Mucosa of descending colon (tissue), 3 donors: Measurements from ENCODE around the gene GJA3. TPM values are rescaled to one million over a fixed set of nuclear protein-coding genes. Genes with fewer than 3 reads are reported as not detected.

Experiments
- ATAC-seq: fragments of 200-7000 bp; cut with Tn5 transposase; one replicate; pipeline ENCODE4 v1.9.1; 2020; ENCODE audit warnings: mild to moderate bottlenecking, moderate library complexity
- DNase-seq, 3 donors: peaks; one replicate each; pipeline ENCODE4 v3.0.0-alpha.2; 2020
- H3K36me3 ChIP-seq: fragments of 200-600 bp; one replicate; pipeline ENCODE4 v1.8.0; 2021; ENCODE audit warnings: low read depth, mild to moderate bottlenecking
- H3K4me1 ChIP-seq: fragments of 200-600 bp; one replicate; pipeline ENCODE4 v1.8.0; 2021; ENCODE audit warnings: low read depth, mild to moderate bottlenecking
- H3K4me3 ChIP-seq: fragments of 200-600 bp; one replicate; pipeline ENCODE4 v1.8.0; 2021; ENCODE audit warnings: mild to moderate bottlenecking
- H3K9me3 ChIP-seq: fragments of 200-600 bp; one replicate; pipeline ENCODE4 v1.8.0; 2021; ENCODE audit warnings: mild to moderate bottlenecking
- intact Hi-C, 2 donors: fragments of 100-400 bp; cut with DNase I in 1 of 2; cut with micrococcal nuclease in 1 of 2; formaldehyde crosslinking; loops; one replicate each; pipeline versions ENCODE4 v1.11.0 to v1.11.1; 2022; cut with DNase I, micrococcal nuclease
- total RNA-seq, 3 donors: library from RNA; stranded (reverse); fragmentation: NEBNext Ultra II Directional in 2 of 3; extraction: Animal tissue kit (Norgen Biotek cat#: 25700) in 2 of 3; gene quantifications; one replicate each; pipeline versions ENCODE4 v1.2.1 to v1.2.4, GENCODE V29; 2021 to 2023
- TF ChIP-seq, protein P1 (sequence below): fragments of 200-600 bp; IDR thresholded peaks from one replicate; pipeline ENCODE4 v1.8.0; 2022; ENCODE audit warnings: antibody characterized with exemption, mild to moderate bottlenecking
- donor health status: DM: no; HTN: no; CAD: no; lungs with moderate emphysema.
- donor health status: DM: no; HTN: no; CAD: no.
- donor health status: DM: no; HTN: yes; CAD: no.

GJA3 gene
- total RNA-seq, 3 donors from 2014 or later = not detected

DNA sequence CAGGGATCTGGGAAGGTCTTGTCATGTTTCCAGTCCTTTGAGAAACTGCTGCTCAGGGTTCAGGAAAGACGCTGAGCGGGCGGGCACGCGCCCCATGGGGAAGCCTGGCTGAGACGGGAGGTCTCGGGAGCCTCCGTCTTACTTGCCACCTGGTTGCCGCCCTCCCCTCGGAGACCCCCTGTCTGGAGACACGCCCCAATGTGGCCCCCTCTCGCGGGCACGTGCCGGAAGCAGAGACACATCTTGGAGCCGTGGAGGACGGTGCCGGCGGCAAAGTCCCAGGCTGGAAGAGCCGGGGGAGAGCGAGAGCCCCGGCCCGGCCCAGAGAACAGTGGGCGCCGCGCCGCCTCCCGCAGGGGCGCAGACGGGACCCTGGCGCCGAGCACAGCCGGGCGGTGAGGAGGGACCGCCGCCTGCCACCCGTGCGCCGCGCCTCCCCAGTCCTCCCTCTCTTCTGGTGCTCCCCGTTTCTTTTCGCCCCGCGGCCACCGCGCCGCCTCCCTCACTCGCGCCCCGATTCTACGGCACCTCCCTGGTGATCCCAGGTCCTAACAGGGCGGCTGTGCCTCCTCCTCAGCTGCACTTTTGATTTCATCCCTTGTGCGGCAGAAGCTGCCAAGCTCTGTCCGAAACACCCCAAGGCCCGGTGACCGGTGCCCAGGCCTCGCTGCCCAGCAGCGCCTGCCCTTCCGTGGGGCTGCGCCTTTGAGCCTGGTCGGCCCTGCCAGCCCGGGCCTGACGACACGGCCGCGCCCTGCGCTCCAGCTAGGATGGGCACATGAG, 16.4 kb upstream of the GJA3 start:
- Histone ChIP-seq H3K4me1 (no peaks in the 10 kb centered on the region), H3K9me3 (no peaks in the 10 kb centered on the region), H3K4me3 (no peak overlapping the region), H3K36me3 (no peaks in the 10 kb centered on the region)
- TF ChIP-seq, protein P1, sequence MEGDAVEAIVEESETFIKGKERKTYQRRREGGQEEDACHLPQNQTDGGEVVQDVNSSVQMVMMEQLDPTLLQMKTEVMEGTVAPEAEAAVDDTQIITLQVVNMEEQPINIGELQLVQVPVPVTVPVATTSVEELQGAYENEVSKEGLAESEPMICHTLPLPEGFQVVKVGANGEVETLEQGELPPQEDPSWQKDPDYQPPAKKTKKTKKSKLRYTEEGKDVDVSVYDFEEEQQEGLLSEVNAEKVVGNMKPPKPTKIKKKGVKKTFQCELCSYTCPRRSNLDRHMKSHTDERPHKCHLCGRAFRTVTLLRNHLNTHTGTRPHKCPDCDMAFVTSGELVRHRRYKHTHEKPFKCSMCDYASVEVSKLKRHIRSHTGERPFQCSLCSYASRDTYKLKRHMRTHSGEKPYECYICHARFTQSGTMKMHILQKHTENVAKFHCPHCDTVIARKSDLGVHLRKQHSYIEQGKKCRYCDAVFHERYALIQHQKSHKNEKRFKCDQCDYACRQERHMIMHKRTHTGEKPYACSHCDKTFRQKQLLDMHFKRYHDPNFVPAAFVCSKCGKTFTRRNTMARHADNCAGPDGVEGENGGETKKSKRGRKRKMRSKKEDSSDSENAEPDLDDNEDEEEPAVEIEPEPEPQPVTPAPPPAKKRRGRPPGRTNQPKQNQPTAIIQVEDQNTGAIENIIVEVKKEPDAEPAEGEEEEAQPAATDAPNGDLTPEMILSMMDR = no peak
- intact Hi-C loops = no loop called here
- ATAC-seq (no peak), DNase-seq (no peak)

DNA sequence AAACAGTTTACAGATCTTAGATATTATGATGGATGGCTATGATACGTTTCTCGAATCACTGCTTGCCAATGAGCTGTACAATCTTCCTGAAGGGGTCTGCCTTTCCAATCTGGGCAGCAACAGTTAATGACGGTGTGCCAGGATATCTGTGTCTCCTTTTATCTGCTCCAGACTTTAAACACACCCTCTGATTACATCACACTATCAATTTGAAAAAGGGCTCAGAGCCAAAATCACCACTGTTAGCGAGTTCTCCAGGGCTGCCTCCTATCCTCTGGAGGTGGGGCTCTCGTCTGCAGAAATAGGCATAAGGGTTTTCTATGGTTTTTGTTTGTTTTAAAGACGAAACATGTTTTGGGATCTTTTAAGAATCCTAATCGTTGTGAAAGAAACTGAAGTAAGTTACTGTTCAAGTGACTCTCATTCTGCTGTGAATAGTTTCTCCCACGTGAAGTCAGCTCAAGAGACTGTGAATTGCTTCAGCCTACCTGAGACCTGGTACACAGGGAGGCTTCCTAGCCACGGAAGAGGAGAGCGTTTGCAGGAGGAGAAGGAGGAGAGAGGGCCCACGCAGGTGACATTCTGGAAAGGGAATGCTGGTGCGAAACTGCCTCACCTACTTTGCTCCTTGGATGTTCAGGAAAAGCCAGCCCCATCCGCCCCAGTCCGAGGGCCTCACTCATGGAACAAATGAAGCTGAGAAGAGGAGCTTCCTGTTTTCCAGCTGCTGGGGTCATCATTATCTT, 15.2 kb upstream of the GJA3 start:
- intact Hi-C loops = no loop called here
- DNase-seq (no peak), ATAC-seq (no peak)
- TF ChIP-seq, protein P1 = no peak
- Histone ChIP-seq H3K4me3 (no peak overlapping the region), H3K36me3 (no peaks in the 10 kb centered on the region), H3K9me3 (no peaks in the 10 kb centered on the region), H3K4me1 (no peaks in the 10 kb centered on the region)

DNA sequence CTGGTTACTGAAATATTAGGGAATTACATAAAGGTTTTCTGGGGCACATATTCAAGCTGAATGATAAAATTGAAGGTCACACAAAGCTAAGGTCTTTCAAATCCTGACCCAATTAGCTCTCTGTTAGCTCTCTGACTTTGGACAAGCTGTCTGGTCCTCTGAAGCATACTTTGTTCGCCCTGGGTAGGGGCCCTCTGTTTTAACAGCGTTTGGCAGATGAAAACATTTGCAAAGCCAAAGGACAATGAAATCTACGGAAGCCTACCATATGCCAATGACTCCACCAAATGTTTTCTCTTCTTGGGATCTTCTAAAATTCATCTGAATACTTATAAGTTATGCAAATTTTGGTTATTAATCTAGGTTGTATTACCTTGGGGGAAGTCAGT, 14.5 kb upstream of the GJA3 start:
- DNase-seq (no peak), ATAC-seq (no peak)
- H3K4me1 ChIP-seq = no peaks in the 10 kb centered on the region
- H3K9me3 ChIP-seq = no peaks in the 10 kb centered on the region
- intact Hi-C loops = no loop called here
- no peak overlapping the region for H3K4me3 ChIP-seq
- TF ChIP-seq, protein P1 = no peak
- no peaks in the 10 kb centered on the region for H3K36me3 ChIP-seq

DNA sequence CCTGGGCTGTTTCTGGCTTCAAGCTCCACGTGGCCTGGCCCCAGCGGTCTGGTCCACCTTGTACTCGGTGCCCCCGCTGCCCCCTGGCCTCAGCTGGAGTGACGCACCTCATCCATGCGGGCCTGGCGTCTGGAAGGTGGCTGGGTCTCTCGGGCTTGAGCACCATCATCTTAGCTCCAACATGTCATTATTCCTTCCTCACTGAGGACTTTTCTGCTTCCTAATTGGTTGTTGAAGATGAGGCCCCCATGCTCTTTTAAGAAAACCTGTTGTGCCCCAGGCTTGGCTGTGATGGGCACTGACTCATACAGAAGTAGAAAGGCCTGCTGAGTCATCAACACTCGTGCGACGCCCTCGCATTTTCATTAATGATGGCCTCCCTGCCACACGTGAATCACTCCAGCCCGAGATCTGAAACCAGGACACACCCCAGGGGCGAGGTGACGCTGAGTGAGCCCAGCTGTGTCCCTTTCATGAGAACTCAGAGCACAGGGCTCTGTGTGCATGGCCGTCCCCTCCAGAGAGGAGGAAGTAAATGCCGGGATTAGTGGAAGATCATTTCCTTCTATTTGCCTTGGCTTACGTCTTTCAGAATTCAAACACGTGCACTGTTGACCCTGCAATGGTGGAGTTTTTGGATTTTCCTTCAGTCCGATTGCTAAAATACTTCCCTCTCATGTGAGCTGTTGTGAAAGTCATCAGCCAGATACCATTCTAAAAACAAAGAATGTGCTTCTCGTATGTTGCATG, 14.0 kb upstream of the GJA3 start:
- intact Hi-C loops = no loop called here
- no peak overlapping the region for H3K4me3 ChIP-seq
- H3K4me1 ChIP-seq = no peaks in the 10 kb centered on the region
- no peaks in the 10 kb centered on the region for H3K36me3 ChIP-seq
- TF ChIP-seq, protein P1 = no peak
- peak; percentile 97 for ATAC-seq
- DNase-seq = peak; percentile 72 to 88 (median 74)
- no peaks in the 10 kb centered on the region for H3K9me3 ChIP-seq

DNA sequence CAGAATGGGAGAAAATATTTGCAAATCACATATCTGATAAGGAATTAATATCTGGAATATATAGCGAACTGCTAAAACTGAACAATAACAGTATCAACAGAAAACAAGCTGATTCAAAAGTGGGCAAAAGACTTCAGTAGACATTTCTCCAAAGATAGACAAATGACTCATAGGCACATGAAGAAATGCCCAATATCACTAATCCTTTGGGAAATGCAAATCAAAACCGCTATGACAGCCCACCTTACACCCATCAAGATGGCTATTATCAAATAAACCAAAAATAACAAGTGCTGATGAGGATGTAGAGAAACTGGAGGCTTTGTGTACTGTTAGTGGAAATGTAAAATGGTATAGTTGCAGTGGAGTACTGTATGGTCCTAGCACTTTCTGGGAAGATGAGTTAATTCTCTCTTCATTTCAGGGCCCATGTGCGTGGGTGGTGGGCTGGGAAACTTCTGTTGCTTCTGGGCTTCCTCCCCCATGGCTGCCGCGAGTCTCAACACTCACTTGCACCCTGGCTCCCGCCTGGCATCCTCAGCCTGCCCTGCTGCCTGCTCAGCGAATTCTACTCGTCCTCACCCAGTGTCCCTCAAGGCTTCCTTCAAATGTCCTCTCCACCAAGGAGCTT, 12.4 kb upstream of the GJA3 start:
- intact Hi-C loops = no loop called here
- Histone ChIP-seq H3K36me3 (no peaks in the 10 kb centered on the region), H3K4me1 (no peaks in the 10 kb centered on the region), H3K9me3 (no peaks in the 10 kb centered on the region), H3K4me3 (no peak overlapping the region)
- no peak for ATAC-seq
- TF ChIP-seq, protein P1 = no peak
- DNase-seq = no peak
